VCaP (cell line): ENCODE measurements around the gene AOAH.
A peak's percentile ranks its signal among the peaks of the same experiment; 100 is the strongest.

Experiments
- H3K27ac ChIP-seq: fragments of 450-650 bp; 2 replicates; pipeline ENCODE4 v1.5.1; 2017
- CTCF ChIP-seq: fragments of 450-650 bp; conservative IDR thresholded peaks from 2 replicates; pipeline ENCODE4 v1.5.1; 2017; ENCODE audit warnings: mild to moderate bottlenecking, moderate library complexity

The AOAH gene

GRCh38 chr7:36673703-36674102 is 50.6 kb downstream of the AOAH start:
- no peak for TF ChIP-seq CTCF
- no peak overlapping the region for H3K27ac ChIP-seq

- no peak overlapping the region for H3K27ac ChIP-seq
- no peak for TF ChIP-seq CTCF
These were observed 52.9 kb downstream of the AOAH start for GRCh38 chr7:36671432-36671829.

- TF ChIP-seq CTCF: peak; percentile 91
- no peak overlapping the region for H3K27ac ChIP-seq
These were observed 53.5 kb downstream of the AOAH start for GRCh38 chr7:36670585-36671431.

- no peak for TF ChIP-seq CTCF
- H3K27ac ChIP-seq: no peak overlapping the region
These were observed 55.5 kb downstream of the AOAH start for GRCh38 chr7:36668750-36669149.

- H3K27ac ChIP-seq: no peak overlapping the region
- no peak for TF ChIP-seq CTCF
These were observed 56.2 kb downstream of the AOAH start for GRCh38 chr7:36668080-36668479.

- TF ChIP-seq CTCF: no peak
- H3K27ac ChIP-seq: no peak overlapping the region
These were observed 57.1 kb downstream of the AOAH start for GRCh38 chr7:36667007-36667745.

GRCh38 chr7:36663481-36663880 is 60.8 kb downstream of the AOAH start:
- H3K27ac ChIP-seq: peak overlapping the region; percentile 43
- no peak for TF ChIP-seq CTCF
